Testis (tissue), 2 donors: ENCODE data around the gene ZBTB20.

Source experiments
- CTCF ChIP-seq, 3 experiments: fragments of 450-650 bp in 2 of 3; fragments of 200-600 bp in 1 of 3; sonication (generic) in 1 of 3; IDR thresholded peaks; one replicate each; pipeline ENCODE4 v1.5.1; 2016 to 2019; ENCODE audit warnings: antibody characterized with exemption in 3 of 3, mild to moderate bottlenecking in 2 of 3, moderate library complexity in 1 of 3
- POLR2A ChIP-seq: fragments of 450-650 bp; IDR thresholded peaks from one replicate; pipeline ENCODE4 v1.6.1; 2017; ENCODE audit warnings: antibody characterized with exemption, mild to moderate bottlenecking, moderate library complexity

GRCh38 chr3:115062009-115062408, 85.1 kb downstream of the ZBTB20 start:
- TF ChIP-seq POLR2A (no peak), CTCF (IDR thresholded peaks at IDR 0.05) (no peak)
